HG02840 (cell line): ENCODE data around the gene RABGAP1L.
A peak's percentile ranks its signal among the peaks of the same experiment; 100 is the strongest.
"Not testable (repeated sequence)": the region's sequence is repeated elsewhere in the genome, so short reads cannot be mapped to it uniquely, and the experiment has no call there.

Experiments
- ATAC-seq: cut with Tn5 transposase; IDR thresholded peaks from one replicate; pipeline ENCODE4 v1.9.1; 2021; ENCODE audit warnings: mild to moderate bottlenecking, moderate library complexity, moderate number of reproducible peaks; ENCODE audit not compliant: unreplicated experiment, low FRiP score

RABGAP1L gene

GRCh38 chr1:174159252-174160108 is at the start of gene RABGAP1L:
Gene RABGAP1L (plus strand): TSS chr1:174159520.
- ATAC-seq = peak; percentile 60

- no peak for ATAC-seq
These were observed 49.3 kb upstream of the RABGAP1L start for GRCh38 chr1:174110053-174110452.

- ATAC-seq = no peak
These were observed 46.7 kb upstream of the RABGAP1L start for GRCh38 chr1:174112489-174113162.

GRCh38 chr1:174114106-174114505 is 45.2 kb upstream of the RABGAP1L start:
- no peak for ATAC-seq

GRCh38 chr1:174114788-174115448 is 44.4 kb upstream of the RABGAP1L start:
- no peak for ATAC-seq

- ATAC-seq = no peak
These were observed 43.3 kb upstream of the RABGAP1L start for GRCh38 chr1:174116042-174116441.

GRCh38 chr1:174118751-174119150 is 40.6 kb upstream of the RABGAP1L start:
- ATAC-seq = no peak

- not testable (repeated sequence) for ATAC-seq
These were observed 37.0 kb upstream of the RABGAP1L start for GRCh38 chr1:174122318-174122717.

- no peak for ATAC-seq
These were observed 35.5 kb upstream of the RABGAP1L start for GRCh38 chr1:174123843-174124242.

- ATAC-seq = not testable (repeated sequence)
These were observed 32.1 kb upstream of the RABGAP1L start for GRCh38 chr1:174127176-174127575.

- no peak for ATAC-seq
These were observed 28.2 kb upstream of the RABGAP1L start for GRCh38 chr1:174131032-174131638.

- ATAC-seq = no peak
These were observed 25.2 kb upstream of the RABGAP1L start for GRCh38 chr1:174134003-174134659.

- no peak for ATAC-seq
These were observed 24.1 kb upstream of the RABGAP1L start for GRCh38 chr1:174135211-174135610.

- ATAC-seq = no peak
These were observed 22.6 kb upstream of the RABGAP1L start for GRCh38 chr1:174136714-174137113.

GRCh38 chr1:174142836-174143235 is 16.5 kb upstream of the RABGAP1L start:
- no peak for ATAC-seq

GRCh38 chr1:174143727-174144396 is 15.5 kb upstream of the RABGAP1L start:
- ATAC-seq = not testable (repeated sequence)

- ATAC-seq = not testable (repeated sequence)
These were observed 14.9 kb upstream of the RABGAP1L start for GRCh38 chr1:174144397-174144783.

GRCh38 chr1:174149216-174149615 is 10.1 kb upstream of the RABGAP1L start:
- no peak for ATAC-seq

GRCh38 chr1:174150499-174150898 is 8.8 kb upstream of the RABGAP1L start:
- no peak for ATAC-seq

- ATAC-seq = no peak
These were observed 6.9 kb upstream of the RABGAP1L start for GRCh38 chr1:174152427-174152826.
